Measurements from ENCODE around the gene SLC25A23.

SLC25A23 gene

DNA sequence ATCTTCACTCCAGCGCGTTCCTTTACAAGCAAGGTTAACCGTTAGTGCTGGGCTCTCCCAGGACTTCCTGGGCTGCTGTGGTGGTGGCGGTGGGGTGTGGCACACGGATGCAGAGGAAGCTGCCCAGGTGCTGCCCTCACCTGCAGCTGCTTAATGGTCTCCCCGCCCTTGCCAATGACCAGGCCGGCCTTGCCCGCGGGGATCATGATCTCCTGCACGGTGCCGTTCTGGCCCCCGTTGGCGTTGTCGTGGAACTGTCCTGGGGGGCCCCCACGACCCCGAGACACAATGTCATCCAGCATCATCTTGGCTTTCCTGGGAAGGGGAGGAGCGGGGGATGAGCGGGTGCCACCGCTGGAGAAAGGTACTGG is 41.0 kb downstream of the SLC25A23 start:
- DNase-seq (ENCODE audit: low read depth, low spot score) = no peak
- H3K4me3 ChIP-seq = no peak overlapping the region
- no peaks in the 10 kb centered on the region for H3K9me3 ChIP-seq (ENCODE audit: low read depth, low read length)
- H3K27ac ChIP-seq = no peak overlapping the region
- H3K9ac ChIP-seq (ENCODE audit: insufficient read length) = no peak overlapping the region
- peaks cover 93% of the 10 kb centered on the region for H3K36me3 ChIP-seq (ENCODE audit: insufficient read depth, low read length)
- TF ChIP-seq POLR2AphosphoS5 (IDR thresholded peaks at IDR 0.05; ENCODE audit: borderline replicate concordance, low read depth, low read length) (no peak), EZH2 (IDR thresholded peaks at IDR 0.05) (no peak), FOXP2 (optimal IDR thresholded peaks at IDR 0.05; ENCODE audit: control extremely low read depth, extremely low read length, insufficient read depth) (no peak)

DNA sequence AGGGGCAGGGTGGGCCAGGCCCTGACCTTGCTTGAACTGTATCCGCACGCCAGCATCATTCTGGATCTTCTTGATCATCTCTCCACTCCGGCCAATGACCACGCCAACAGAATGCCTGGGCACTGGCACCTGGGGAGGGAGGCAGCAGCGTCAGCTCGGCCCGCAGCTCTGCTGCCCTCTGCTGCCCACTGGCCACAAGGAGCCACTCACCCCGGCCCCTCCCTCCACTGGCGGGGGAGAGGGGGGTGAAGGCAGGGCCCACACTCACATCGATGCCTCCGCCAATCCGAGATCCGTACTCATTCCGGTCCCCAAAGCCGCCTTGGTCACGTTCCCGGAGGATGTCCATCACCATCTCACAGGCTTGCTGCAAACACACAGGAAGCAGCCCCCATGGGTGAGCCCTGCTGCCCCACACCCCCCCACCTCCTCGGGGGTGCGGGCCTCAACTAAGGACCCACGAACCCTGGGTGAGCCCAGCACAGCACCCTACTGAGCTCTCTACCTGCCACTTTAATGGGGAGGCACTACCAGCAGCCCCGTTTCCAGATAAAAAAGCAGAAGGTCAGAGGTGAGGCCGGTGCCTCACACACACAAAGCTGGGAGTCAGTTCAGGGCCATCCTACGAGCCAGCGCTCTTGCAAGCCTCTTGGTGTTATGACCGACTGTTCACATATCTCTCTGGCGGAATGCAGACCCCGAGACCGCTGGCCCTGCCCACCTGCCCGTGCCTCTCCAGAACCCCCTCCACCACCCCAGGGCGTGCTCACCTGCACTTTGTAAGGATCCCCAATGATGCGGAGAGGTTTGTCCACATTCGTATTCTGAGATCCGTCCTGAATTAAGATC is 41.7 kb downstream of the SLC25A23 start:
- TF ChIP-seq EZH2 (IDR thresholded peaks at IDR 0.05) (no peak), FOXP2 (optimal IDR thresholded peaks at IDR 0.05; ENCODE audit: control extremely low read depth, extremely low read length, insufficient read depth) (no peak), POLR2AphosphoS5 (IDR thresholded peaks at IDR 0.05; ENCODE audit: borderline replicate concordance, low read depth, low read length) (no peak)
- no peaks in the 10 kb centered on the region for H3K9me3 ChIP-seq (ENCODE audit: low read depth, low read length)
- DNase-seq (ENCODE audit: low read depth, low spot score) = no peak
- no peak overlapping the region for H3K4me3 ChIP-seq
- peaks cover 91% of the 10 kb centered on the region for H3K36me3 ChIP-seq (ENCODE audit: insufficient read depth, low read length)
- H3K9ac ChIP-seq (ENCODE audit: insufficient read length) = no peak overlapping the region
- H3K27ac ChIP-seq = no peak overlapping the region

- DNase-seq (ENCODE audit: low read depth, low spot score) = no peak
- TF ChIP-seq EZH2 (IDR thresholded peaks at IDR 0.05) (no peak), POLR2AphosphoS5 (IDR thresholded peaks at IDR 0.05; ENCODE audit: borderline replicate concordance, low read depth, low read length) (no peak), FOXP2 (optimal IDR thresholded peaks at IDR 0.05; ENCODE audit: control extremely low read depth, extremely low read length, insufficient read depth) (no peak)
- Histone ChIP-seq H3K4me3 (no peak overlapping the region), H3K36me3 (ENCODE audit: insufficient read depth, low read length) (peaks cover 86% of the 10 kb centered on the region), H3K9me3 (ENCODE audit: low read depth, low read length) (no peaks in the 10 kb centered on the region), H3K9ac (ENCODE audit: insufficient read length) (no peak overlapping the region), H3K27ac (no peak overlapping the region)
Observed at GRCh38 chr19:6416658-6417405, 42.8 kb downstream of the SLC25A23 start.

- DNase-seq (ENCODE audit: low read depth, low spot score) = no peak
- Histone ChIP-seq H3K9me3 (ENCODE audit: low read depth, low read length) (no peaks in the 10 kb centered on the region), H3K27ac (no peak overlapping the region), H3K36me3 (ENCODE audit: insufficient read depth, low read length) (peaks cover 74% of the 10 kb centered on the region), H3K9ac (ENCODE audit: insufficient read length) (no peak overlapping the region), H3K4me3 (no peak overlapping the region)
- TF ChIP-seq FOXP2 (optimal IDR thresholded peaks at IDR 0.05; ENCODE audit: control extremely low read depth, extremely low read length, insufficient read depth) = no peak
- peak; percentile 10; the same call in 1 of the 2 replicates for TF ChIP-seq POLR2AphosphoS5 (IDR thresholded peaks at IDR 0.05; ENCODE audit: borderline replicate concordance, low read depth, low read length)
Observed at GRCh38 chr19:6415591-6416190, 43.9 kb downstream of the SLC25A23 start.

GRCh38 chr19:6414793-6415590 is 44.6 kb downstream of the SLC25A23 start:
- Histone ChIP-seq H3K9me3 (ENCODE audit: low read depth, low read length) (no peaks in the 10 kb centered on the region), H3K36me3 (ENCODE audit: insufficient read depth, low read length) (peaks cover 67% of the 10 kb centered on the region), H3K9ac (ENCODE audit: insufficient read length) (no peak overlapping the region), H3K4me3 (no peak overlapping the region), H3K27ac (no peak overlapping the region)
- DNase-seq (ENCODE audit: low read depth, low spot score) = no peak
- TF ChIP-seq FOXP2 (optimal IDR thresholded peaks at IDR 0.05; ENCODE audit: control extremely low read depth, extremely low read length, insufficient read depth) (no peak), POLR2AphosphoS5 (IDR thresholded peaks at IDR 0.05; ENCODE audit: borderline replicate concordance, low read depth, low read length) (no peak), EZH2 (IDR thresholded peaks at IDR 0.05) (no peak)

GRCh38 chr19:6413721-6414643 is 45.6 kb downstream of the SLC25A23 start:
- Histone ChIP-seq H3K9ac (ENCODE audit: insufficient read length) (no peak overlapping the region), H3K9me3 (ENCODE audit: low read depth, low read length) (no peaks in the 10 kb centered on the region), H3K36me3 (ENCODE audit: insufficient read depth, low read length) (peaks cover 57% of the 10 kb centered on the region), H3K4me3 (no peak overlapping the region), H3K27ac (no peak overlapping the region)
- DNase-seq (ENCODE audit: low read depth, low spot score) = no peak
- TF ChIP-seq POLR2AphosphoS5 (IDR thresholded peaks at IDR 0.05; ENCODE audit: borderline replicate concordance, low read depth, low read length) = no peak
- TF ChIP-seq EZH2 (IDR thresholded peaks at IDR 0.05) = no peak
- no peak for TF ChIP-seq FOXP2 (optimal IDR thresholded peaks at IDR 0.05; ENCODE audit: control extremely low read depth, extremely low read length, insufficient read depth)

GRCh38 chr19:6413291-6413690 is 46.3 kb downstream of the SLC25A23 start:
- H3K36me3 ChIP-seq (ENCODE audit: insufficient read depth, low read length) = peaks cover 50% of the 10 kb centered on the region
- no peaks in the 10 kb centered on the region for H3K9me3 ChIP-seq (ENCODE audit: low read depth, low read length)
- TF ChIP-seq POLR2AphosphoS5 (IDR thresholded peaks at IDR 0.05; ENCODE audit: borderline replicate concordance, low read depth, low read length) (no peak), EZH2 (IDR thresholded peaks at IDR 0.05) (no peak), FOXP2 (optimal IDR thresholded peaks at IDR 0.05; ENCODE audit: control extremely low read depth, extremely low read length, insufficient read depth) (no peak)
- no peak for DNase-seq (ENCODE audit: low read depth, low spot score)
- H3K27ac ChIP-seq = peak overlapping the region; percentile 19; the same call in 1 of the 2 replicates
- H3K9ac ChIP-seq (ENCODE audit: insufficient read length) = no peak overlapping the region
- H3K4me3 ChIP-seq = no peak overlapping the region
